Measurements from ENCODE around the gene PSMD9.
"Not testable (repeated sequence)": the region's sequence is repeated elsewhere in the genome, so short reads cannot be mapped to it uniquely, and the experiment has no call there.

Gene PSMD9

DNA sequence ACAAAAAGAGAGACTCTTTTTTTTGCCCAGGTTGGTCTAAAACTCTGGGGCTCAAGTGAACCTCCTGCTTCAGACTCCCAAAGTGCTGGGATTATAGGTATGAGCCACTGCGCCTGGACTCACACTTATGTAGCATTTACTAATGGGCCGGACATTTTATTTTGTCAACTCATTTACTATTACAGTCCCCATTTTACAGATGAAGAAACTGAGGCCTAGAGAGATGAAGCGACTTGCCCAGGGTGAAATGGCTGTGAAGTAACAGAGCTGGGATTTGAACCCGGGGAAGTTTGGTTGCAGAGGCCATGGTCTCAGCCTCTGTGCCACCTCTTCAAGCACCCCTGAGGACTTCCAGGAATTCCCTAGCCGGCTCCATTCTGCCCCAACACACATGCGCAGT is 39.4 kb upstream of the PSMD9 start:
- Histone ChIP-seq H3K4me1 (no peaks in the 10 kb centered on the region), H3K4me3 (ENCODE audit: low read depth, low read length) (no peak overlapping the region), H3K9me3 (no peaks in the 10 kb centered on the region), H3K36me3 (no peaks in the 10 kb centered on the region), H3K27me3 (0 out of 2 replicates have a peak, but pooled peaks cover under 1% of the 10 kb centered on the region)
- TF ChIP-seq, protein P1, sequence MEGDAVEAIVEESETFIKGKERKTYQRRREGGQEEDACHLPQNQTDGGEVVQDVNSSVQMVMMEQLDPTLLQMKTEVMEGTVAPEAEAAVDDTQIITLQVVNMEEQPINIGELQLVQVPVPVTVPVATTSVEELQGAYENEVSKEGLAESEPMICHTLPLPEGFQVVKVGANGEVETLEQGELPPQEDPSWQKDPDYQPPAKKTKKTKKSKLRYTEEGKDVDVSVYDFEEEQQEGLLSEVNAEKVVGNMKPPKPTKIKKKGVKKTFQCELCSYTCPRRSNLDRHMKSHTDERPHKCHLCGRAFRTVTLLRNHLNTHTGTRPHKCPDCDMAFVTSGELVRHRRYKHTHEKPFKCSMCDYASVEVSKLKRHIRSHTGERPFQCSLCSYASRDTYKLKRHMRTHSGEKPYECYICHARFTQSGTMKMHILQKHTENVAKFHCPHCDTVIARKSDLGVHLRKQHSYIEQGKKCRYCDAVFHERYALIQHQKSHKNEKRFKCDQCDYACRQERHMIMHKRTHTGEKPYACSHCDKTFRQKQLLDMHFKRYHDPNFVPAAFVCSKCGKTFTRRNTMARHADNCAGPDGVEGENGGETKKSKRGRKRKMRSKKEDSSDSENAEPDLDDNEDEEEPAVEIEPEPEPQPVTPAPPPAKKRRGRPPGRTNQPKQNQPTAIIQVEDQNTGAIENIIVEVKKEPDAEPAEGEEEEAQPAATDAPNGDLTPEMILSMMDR (IDR thresholded peaks at IDR 0.05; ENCODE audit: low read depth, low read length) = no peak
- DNase-seq = no peak

DNA sequence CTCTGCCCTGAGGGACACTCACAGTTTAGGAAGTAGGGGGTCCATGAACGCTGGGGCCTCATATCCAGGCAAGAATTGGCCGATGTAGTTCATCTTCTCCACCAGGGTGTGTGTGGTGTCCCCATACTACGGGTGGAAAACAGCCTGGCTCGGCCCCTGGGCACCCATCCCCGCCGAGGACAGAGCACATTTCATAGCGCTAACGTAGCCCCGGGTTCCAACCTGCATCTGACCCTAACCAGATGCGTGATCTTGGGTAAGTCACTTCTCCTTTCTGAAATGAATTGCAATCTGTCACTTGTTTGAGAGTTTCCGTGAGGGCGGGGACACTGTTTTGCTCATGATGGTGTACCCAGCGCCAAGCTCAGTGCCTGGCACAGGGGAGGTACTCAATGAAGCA is 38.9 kb upstream of the PSMD9 start:
- no peaks in the 10 kb centered on the region for H3K4me1 ChIP-seq
- TF ChIP-seq, protein P1 (IDR thresholded peaks at IDR 0.05; ENCODE audit: low read depth, low read length) = no peak
- DNase-seq = no peak
- H3K36me3 ChIP-seq = no peaks in the 10 kb centered on the region
- 0 out of 2 replicates have a peak, but pooled peaks cover 3% of the 10 kb centered on the region for H3K27me3 ChIP-seq
- no peaks in the 10 kb centered on the region for H3K9me3 ChIP-seq
- no peak overlapping the region for H3K4me3 ChIP-seq (ENCODE audit: low read depth, low read length)

DNA sequence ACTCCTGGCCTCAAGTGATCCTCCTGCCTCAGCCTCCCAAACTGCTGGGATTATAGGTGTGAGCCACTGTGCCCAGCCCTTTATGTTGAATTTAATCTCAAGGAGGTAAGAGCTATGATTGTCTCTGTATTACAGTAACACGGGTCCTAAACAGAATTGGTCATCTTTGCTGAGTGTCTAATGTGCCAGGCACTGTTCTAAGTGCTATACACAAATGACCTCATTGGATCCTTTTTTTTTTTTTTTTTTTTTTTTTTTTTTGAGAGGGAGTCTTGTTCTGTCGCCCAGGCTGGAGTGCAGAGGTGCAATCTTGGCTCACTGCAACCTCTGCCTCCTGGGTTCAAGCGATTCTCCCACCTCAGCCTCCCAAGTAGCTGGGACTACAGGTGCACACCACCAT is 36.2 kb upstream of the PSMD9 start:
- not testable (repeated sequence) for H3K27me3 ChIP-seq; H3K9me3 ChIP-seq; H3K4me3 ChIP-seq (ENCODE audit: low read depth, low read length); DNase-seq; H3K4me1 ChIP-seq; H3K36me3 ChIP-seq

DNA sequence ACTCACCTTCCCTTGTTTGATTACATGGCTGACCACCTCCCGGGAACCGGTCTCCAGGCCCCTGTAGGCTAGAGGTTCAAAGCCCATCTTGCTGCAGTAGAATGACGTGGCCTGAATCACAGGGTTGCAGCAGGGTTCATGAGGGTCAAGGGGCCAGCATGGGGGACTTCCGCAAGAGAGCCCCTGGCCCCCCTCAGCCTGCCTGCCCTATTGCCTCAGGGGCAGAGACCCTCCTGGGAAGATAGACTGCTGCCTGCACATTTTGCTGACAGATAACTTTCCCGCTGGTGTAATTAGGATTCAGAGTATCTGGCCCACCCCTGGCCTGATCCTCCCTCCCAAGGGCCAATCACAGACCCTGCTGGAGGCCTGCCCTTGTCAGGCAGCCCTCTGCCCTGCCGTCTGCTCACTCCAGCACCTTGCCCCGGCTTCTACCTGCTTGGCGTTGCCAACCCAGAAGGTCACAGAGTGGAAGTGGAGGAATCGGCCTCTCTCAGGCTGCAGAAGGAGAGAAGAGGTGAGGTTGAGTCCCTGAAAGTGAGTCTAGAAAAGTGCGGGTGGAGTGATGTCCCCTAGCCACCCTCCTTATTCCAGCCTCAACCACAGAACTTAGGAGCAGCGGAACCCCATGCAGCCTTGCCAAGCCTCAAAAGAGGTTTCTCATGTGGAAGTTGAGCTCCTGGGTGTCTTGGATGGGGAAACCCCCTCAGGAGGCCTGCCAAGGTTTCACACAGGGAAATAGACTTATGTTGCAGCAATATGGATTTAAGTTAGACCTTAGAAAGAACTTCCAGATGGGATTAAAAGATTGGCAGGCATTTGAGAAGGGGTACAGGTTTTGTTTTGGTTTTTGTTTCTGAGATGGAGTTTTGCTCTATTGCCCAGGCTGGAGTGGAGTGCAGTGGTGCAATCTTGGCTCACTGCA is 31.0 kb upstream of the PSMD9 start:
- Histone ChIP-seq H3K4me1 (peaks cover 6% of the 10 kb centered on the region; the same call in 1 of the 2 replicates), H3K4me3 (ENCODE audit: low read depth, low read length) (no peak overlapping the region), H3K36me3 (no peaks in the 10 kb centered on the region), H3K27me3 (0 out of 2 replicates have a peak, but pooled peaks cover 3% of the 10 kb centered on the region), H3K9me3 (no peaks in the 10 kb centered on the region)
- no peak for DNase-seq
- TF ChIP-seq, protein P1 (IDR thresholded peaks at IDR 0.05; ENCODE audit: low read depth, low read length) = no peak

DNA sequence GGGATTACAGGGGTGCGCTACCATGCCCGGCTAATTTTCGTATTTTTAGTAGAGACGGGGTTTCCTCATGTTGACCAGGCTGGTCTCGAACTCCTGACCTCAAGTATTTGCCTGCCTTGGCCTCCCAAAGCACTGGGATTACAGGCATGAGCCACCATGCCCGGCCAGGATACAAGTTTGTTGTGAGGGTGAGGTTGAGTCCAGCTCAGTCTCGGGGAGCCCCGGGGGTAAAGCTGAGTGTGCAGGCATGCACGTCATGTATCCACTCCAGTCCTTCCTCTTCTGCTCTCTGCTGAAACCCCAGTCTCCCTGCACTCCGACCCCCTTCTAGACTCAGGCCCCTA is 30.3 kb upstream of the PSMD9 start:
- H3K9me3 ChIP-seq = no peaks in the 10 kb centered on the region
- no peaks in the 10 kb centered on the region for H3K36me3 ChIP-seq
- no peak for DNase-seq
- TF ChIP-seq, protein P1 (IDR thresholded peaks at IDR 0.05; ENCODE audit: low read depth, low read length) = no peak
- peaks cover 6% of the 10 kb centered on the region; the same call in 1 of the 2 replicates for H3K4me1 ChIP-seq
- H3K27me3 ChIP-seq = 0 out of 2 replicates have a peak, but pooled peaks cover 3% of the 10 kb centered on the region
- H3K4me3 ChIP-seq (ENCODE audit: low read depth, low read length) = no peak overlapping the region

DNA sequence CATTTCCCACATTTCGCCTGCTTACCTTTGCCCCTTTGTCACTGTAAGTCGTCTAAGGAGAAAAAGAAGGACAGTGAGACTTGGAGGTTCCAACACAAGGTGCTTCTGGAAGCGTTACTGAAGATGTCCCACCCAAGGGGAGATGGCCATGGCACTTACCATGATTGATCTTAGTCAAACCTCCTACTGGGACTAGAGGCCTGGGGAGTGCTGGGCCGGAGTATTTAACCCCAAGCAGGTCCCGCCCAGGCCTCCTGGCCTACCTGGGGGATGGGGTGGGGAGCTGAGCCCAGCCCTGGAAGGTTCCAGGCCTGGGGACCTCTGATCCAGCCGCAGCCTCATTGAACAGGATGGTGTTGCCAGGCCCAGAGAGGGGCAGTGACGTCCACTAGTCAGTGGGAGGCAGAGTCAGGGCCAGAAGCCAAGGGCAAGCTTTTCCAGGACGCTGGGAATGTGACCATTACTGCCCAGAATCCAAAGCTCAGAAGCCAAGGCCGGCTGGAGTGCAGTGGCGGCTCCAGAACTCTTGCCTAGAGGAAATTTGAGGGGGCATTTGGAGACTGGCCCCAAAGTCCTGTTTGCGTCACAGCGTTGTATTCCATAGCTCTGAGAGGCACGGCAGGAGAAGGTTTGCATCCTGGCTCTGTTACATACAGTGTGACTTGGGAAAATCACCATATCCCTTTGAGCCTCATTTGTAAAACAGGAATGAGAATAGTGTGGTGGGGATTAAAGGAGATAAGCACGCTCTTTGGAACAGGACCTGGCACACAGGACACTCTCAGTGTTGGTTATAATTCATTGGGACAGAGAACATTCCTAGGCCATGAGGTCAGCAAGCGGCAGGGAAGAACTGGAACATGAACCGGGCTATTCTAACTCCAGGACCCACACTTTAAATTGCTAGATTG is 29.7 kb upstream of the PSMD9 start, which contains the start of gene HPD:
Gene HPD (minus strand): TSS at position 198 of the 911 bp plus-strand sequence. CDS start 36 bp downstream, at position 162.
- DNase-seq = no peak
- Histone ChIP-seq H3K27me3 (0 out of 2 replicates have a peak, but pooled peaks cover 3% of the 10 kb centered on the region), H3K4me1 (peaks cover 6% of the 10 kb centered on the region; the same call in 1 of the 2 replicates)

More for the DNA sequence above, 29.7 kb upstream of the PSMD9 start, which contains the start of gene HPD:
- TF ChIP-seq, protein P1 (IDR thresholded peaks at IDR 0.05; ENCODE audit: low read depth, low read length) = no peak
- no peaks in the 10 kb centered on the region for H3K36me3 ChIP-seq
- no peaks in the 10 kb centered on the region for H3K9me3 ChIP-seq
- no peak within 1 kb of the TSS for H3K4me3 ChIP-seq (ENCODE audit: low read depth, low read length)

All from BE2C (cell line).